Muscle of arm (tissue), 12 donors: ENCODE data around the gene NFIL3. TPM values are rescaled to one million over a fixed set of nuclear protein-coding genes. Genes with fewer than 3 reads are reported as not detected.

Source experiments
- DNase-seq: peaks from one replicate; pipeline ENCODE4 v3.0.0-alpha.2; 2013
- polyA plus RNA-seq, 12 donors: library from polyadenylated mRNA; unstranded; fragments of 120-200 nt; gene quantifications; one replicate each; pipeline ENCODE4 v1.2.1, GENCODE V29; 2013; ENCODE audit not compliant: insufficient read length in 12 of 12

Gene NFIL3
- polyA plus RNA-seq, 12 donors, result 13.7 to 30.6 (median 25.9) TPM; not detected in 1

GRCh38 chr9:91362051-91362611, 61.5 kb downstream of the NFIL3 start:
- DNase-seq, result no peak

GRCh38 chr9:91361291-91362050, 62.2 kb downstream of the NFIL3 start, which contains the start of gene AUH:
Gene AUH, minus strand, starts transcription at chr9:91361918. Its CDS starts 29 bp downstream, at chr9:91361889.
- peak; percentile 80 for DNase-seq

GRCh38 chr9:91360551-91361290, 62.9 kb downstream of the NFIL3 start:
- DNase-seq, result peak; percentile 4

DNA sequence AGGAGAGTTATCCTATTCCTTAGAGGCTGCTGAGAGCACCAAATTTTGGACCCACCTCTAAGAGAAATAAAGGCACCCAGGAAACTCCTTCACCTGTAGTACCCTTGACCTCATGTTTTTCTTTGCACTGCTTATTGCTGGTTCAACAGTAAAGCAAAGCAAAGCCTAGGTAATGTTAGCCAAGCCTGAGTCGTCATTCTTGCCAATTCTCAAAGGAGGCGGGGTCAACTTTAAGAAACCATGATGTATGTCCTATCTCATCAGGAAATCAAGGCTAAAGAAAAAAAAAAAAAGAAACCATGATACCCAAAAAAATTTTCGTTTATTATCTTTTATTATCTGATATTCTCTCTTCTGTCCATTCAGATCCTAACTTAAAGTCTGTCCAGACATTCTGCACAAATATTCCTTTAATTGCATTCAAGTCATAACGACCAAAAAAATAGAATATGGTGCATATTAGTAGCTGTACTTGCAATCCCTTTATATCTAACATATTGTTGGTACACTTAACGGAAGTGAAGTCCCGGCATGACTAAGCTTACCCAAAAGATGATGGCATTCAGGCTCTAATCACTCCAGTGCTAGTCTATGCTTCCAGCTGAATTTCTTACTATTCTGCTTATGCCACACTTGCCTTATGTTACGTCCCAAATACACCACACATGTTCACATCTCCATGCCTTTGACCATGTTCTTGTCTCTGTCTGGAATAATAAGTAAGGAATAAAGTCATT, 63.7 kb downstream of the NFIL3 start:
- no peak for DNase-seq

- no peak for DNase-seq
Observed at GRCh38 chr9:91359083-91359482, 64.5 kb downstream of the NFIL3 start.

Other genes starting within 250 kb of the NFIL3 start
- gene AUH, start 61.9 kb downstream of the NFIL3 start, polyA plus RNA-seq, result 10 to 100 TPM in 11 of 12 donors, not detected in 1; 12.6 to 18.6 (median 15.8) TPM